LNCAP (cell line): ENCODE data around the gene NRARP.
A peak's percentile ranks its signal among the peaks of the same experiment; 100 is the strongest.

ENCODE experiments used
- TF ChIP-seq, protein P1 (sequence below): fragments of 450-650 bp; IDR thresholded peaks from 2 replicates; pipeline ENCODE4 v1.5.1; 2017; ENCODE audit warnings: mild to moderate bottlenecking

The NRARP gene

DNA sequence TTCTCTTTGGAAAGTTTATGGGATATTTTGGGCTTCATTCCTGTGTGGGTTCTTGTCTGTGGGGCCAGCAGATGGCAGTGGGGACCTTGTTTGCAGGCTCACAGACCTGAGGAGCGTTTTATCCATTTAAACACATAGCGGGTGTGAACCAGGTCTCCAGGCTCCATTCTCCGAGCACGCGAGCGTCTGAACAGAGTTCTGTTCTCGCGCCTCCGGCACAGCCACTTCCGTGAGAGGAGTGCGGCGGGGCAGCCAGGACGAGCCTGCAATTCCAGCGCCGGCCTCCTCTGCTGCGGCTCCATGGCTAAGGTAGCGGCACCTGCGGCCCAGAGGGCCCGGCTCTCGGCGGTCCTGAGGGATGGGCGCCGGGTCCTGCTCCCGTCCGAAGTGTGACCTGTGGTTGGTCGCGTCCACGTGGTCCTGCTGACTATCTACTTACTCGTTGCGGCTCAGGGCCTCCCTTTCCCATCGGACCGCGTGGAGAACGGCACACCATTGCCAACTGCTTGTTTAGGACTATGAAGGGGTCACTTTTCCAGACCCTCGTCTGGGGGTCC lies 7.3 kb downstream of the NRARP start:
- TF ChIP-seq, protein P1, sequence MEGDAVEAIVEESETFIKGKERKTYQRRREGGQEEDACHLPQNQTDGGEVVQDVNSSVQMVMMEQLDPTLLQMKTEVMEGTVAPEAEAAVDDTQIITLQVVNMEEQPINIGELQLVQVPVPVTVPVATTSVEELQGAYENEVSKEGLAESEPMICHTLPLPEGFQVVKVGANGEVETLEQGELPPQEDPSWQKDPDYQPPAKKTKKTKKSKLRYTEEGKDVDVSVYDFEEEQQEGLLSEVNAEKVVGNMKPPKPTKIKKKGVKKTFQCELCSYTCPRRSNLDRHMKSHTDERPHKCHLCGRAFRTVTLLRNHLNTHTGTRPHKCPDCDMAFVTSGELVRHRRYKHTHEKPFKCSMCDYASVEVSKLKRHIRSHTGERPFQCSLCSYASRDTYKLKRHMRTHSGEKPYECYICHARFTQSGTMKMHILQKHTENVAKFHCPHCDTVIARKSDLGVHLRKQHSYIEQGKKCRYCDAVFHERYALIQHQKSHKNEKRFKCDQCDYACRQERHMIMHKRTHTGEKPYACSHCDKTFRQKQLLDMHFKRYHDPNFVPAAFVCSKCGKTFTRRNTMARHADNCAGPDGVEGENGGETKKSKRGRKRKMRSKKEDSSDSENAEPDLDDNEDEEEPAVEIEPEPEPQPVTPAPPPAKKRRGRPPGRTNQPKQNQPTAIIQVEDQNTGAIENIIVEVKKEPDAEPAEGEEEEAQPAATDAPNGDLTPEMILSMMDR = no peak

DNA sequence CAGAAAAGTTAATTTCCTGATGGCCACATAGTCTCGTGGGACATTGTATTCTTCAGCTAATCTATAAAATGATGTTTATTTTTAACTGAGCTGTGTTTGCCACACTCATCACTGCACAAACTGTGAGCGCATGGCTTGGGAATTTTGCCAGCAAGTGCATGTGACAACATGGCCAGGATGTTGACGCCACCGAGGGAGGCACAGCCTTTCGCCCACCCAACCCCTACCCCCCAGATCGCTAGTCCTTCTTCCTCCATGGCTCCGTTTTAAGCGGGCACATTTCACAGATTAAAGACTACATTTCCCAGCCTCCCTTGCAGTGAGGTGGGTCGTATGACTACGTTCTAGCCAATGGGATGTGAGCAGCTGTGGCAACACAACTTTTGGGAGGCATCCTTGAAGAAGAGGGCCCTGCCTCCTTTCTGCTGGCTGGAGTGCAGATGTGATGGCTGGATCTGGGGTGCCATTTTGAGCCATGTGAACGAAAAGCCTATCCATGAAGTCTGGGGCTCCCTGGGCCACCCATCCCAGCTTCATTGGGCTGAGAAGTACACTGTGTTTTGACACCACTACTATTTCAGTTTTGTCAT lies 7.9 kb downstream of the NRARP start:
- TF ChIP-seq, protein P1 = no peak

DNA sequence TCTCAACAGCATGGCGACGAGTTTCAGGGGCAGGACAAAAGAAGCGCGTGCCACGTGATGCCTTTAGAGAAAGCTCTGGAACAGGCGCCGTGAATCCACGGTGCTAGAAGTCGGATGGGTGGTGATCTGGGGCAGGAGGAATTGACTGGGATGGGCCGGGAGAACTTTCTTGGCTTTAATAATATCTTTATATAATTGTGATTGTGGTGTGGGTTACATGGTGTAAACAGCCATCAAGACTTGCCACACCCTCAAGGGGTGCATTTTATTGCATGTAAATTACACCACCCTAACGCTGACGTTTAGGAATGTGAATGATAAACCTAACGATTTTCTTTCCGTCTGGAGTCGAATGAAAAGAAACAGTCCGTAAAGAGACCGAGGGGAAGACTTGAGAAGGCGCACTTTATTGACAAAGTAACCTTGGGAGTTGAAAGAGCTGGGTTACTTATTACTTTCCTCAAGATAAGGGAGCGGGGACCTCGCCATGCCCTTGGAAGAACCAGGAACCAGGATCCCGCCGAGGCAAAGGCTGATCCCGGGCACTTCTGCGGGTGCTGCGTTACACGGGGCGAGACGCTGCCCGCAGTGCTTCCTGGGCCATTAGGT lies 8.5 kb downstream of the NRARP start:
- TF ChIP-seq, protein P1 = no peak

DNA sequence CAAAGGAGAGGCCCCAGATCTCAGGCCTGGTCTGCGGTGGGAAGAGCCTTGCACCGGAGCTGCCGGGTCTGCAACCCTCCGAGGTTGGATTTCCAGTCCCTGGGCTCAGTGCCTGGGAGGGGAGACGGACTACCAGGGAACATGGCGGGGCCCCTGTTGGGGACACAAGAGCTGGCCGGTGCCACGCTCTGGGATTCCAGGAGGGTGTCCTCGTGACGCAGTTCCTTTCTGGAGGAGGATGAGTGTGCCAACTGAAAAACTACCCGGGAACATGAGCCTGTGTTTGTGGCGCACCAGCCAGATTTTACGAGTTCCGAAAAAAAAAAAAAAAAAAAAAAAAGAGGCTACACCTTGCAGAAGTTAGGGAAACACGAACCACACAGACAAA lies 9.0 kb downstream of the NRARP start:
- TF ChIP-seq, protein P1 = no peak

DNA sequence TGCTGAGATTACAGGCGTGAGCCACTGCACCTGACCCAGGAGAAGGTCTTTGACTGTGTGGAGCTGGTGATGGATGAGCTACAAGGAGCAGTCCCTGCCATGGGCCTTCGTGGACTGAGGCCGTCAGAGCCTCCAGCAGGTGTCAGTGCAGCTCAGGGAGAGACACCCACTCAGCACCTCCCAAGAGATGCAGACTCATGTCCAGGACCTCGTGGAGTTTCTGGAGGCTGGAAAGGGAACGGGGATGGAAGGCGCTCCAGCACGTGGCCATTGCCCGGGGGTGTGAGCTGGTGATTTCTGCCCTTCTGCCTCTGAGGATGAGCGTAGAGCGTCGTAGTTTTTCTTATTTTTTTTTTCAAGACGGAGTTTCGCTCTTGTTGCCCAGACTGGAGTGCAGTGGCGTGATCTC lies 15.1 kb downstream of the NRARP start:
- TF ChIP-seq, protein P1 = peak; percentile 73

DNA sequence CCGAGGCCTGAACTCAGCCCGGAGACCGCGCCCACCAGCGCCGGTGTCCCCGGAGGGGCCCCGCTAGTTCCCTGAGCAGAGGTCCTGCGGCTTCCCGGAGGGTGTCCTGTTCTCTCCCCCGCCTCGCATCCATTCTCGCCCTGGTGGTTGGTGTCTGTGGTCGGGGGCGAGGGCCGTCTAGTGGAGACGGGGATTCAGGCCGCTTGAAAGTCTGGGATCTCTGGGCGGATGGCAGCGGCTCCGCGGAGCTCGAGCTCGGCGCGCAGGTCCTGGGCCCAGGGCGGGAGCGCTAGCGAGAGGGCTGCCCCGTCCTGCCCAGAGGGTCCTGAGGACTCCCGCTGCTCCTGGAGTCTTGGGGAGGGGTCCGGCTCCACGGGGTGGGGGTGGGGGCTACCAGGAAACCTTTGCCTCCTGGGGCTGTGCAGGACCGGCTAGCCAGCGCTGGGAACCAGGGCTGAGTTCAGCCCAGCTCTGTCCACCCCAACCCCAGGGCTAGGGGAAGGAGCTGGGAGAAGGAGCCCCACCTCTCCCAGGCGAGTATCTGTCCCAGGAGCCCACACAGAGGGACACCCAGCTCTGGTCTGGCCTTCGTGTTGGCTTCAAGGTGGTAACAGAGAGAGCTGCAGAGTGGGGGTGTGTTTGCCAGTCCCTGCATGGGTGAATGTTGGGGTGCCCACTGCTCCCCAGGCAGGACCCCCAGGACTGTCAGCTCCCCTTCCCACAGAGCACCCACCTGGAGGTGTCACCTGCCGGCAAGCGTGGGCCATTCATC lies 20.5 kb downstream of the NRARP start:
- TF ChIP-seq, protein P1 = no peak

DNA sequence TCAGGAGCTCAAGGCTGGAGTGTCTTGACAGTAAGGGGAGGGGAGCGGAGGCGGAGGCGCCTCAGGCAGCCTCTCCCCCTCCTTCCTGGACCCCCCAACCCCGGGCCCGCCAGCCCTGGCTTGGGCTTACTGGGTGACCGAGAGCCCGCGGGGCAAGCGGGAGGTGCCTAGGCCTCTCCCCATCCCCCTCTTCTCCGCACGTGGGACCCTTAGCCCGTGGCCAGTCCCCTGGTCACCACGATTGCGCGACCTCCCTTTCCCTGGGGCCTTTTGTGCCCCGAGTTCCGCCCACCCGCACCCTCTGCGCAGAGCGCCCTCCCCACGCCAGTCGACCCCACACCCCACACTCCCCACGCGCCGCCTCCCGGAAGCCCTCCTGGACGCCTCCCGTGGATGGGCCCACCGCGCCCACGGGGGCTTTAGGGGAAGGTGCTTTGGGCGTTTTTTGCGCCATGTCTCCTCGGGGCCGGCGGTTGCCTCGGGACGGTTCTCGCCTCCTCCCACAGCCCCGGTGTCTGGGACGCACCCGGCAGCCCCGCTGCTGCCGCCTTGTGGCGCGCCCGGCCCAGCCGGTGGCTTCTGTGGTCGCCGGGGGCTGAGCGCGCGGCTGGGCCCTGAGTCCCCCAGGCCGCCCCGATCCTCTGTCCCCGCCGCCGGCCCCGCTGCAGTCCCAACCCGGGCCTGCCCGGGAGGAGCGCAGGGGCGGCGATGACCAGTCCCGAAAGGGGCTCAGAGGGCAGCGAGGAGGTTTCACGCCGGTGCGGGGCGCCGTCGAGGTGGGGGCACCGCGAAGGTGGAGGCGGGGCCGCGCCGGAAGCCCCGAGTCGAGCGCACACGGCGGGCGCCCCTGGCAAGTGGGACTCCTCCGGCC lies 21.4 kb downstream of the NRARP start:
- TF ChIP-seq, protein P1 = no peak
